Spleen (tissue), 11 donors: ENCODE results near the gene ADCK1. TPM values are rescaled to one million over a fixed set of nuclear protein-coding genes. Genes with fewer than 3 reads are reported as not detected.

Source experiments
- DNase-seq: peaks from one replicate; pipeline ENCODE4 v3.0.0-alpha.2; 2020
- H3K27ac ChIP-seq, 8 donors: fragments of 200-600 bp; sonication (generic) in 7 of 8; 1 replicate in 4 of 8; 2 replicates in 4 of 8; pipeline versions ENCODE4 v1.5.0 to v1.8.0; 2016 to 2021; ENCODE audit warnings: inconsistent platforms in 4 of 8, mild to moderate bottlenecking in 4 of 8, moderate library complexity in 1 of 8
- H3K27me3 ChIP-seq, 7 donors: fragments of 200-600 bp; sonication (generic) in 6 of 7; replicated peaks in 1 of 7; 1 replicate in 4 of 7; 2 replicates in 3 of 7; pipeline versions ENCODE4 v1.5.0 to v1.8.0; 2016 to 2021; ENCODE audit warnings: inconsistent platforms in 3 of 7, mild to moderate bottlenecking in 1 of 7
- H3K36me3 ChIP-seq, 6 donors: fragments of 200-600 bp; sonication (generic) in 5 of 6; 1 replicate in 4 of 6; 2 replicates in 2 of 6; pipeline versions ENCODE4 v1.5.0 to v1.8.0; 2016 to 2021; ENCODE audit warnings: inconsistent platforms in 2 of 6
- H3K4me1 ChIP-seq, 6 donors: fragments of 200-600 bp; sonication (generic) in 5 of 6; 1 replicate in 3 of 6; 2 replicates in 3 of 6; pipeline versions ENCODE4 v1.5.0 to v1.8.0; 2016 to 2021; ENCODE audit warnings: inconsistent platforms in 3 of 6
- H3K4me3 ChIP-seq, 8 donors: fragments of 200-600 bp; sonication (generic) in 7 of 8; 1 replicate in 4 of 8; 2 replicates in 4 of 8; pipeline versions ENCODE4 v1.5.0 to v1.8.0; 2016 to 2021; ENCODE audit warnings: inconsistent platforms in 4 of 8, mild to moderate bottlenecking in 4 of 8, moderate library complexity in 2 of 8
- H3K9me3 ChIP-seq, 8 donors: fragments of 200-600 bp; sonication (generic) in 7 of 8; 1 replicate in 4 of 8; 2 replicates in 4 of 8; pipeline versions ENCODE4 v1.5.0 to v1.8.0; 2016 to 2021; ENCODE audit warnings: inconsistent platforms in 4 of 8
- CTCF ChIP-seq, 11 experiments: fragments of 200-600 bp in 7 of 11; fragments of 450-650 bp in 4 of 11; sonication (generic) in 4 of 11; IDR thresholded peaks in 8 of 11; conservative IDR thresholded peaks in 3 of 11; 1 replicate in 7 of 11; 2 replicates in 4 of 11; pipeline versions ENCODE4 v1.4.0 to v1.8.0; 2016 to 2021; ENCODE audit warnings: antibody characterized with exemption in 11 of 11, inconsistent platforms in 4 of 11, mild to moderate bottlenecking in 1 of 11
- POLR2A ChIP-seq, 3 donors: fragments of 450-650 bp; IDR thresholded peaks; one replicate each; pipeline ENCODE4 v1.5.1; 2017; ENCODE audit warnings: antibody characterized with exemption in 3 of 3, mild to moderate bottlenecking in 1 of 3
- POLR2AphosphoS5 ChIP-seq, 3 donors: sonication (generic); formaldehyde crosslinking; IDR thresholded peaks; one replicate each; pipeline ENCODE4 v1.5.1; 2017; ENCODE audit warnings: antibody characterized with exemption in 3 of 3
- WGBS, 5 donors: extraction: QIAGEN DNeasy Blood & Tissue Kit in 3 of 5; methylation state at CpG; one replicate each; pipeline versions ENCODE4 v1.1.5 to v1.1.7; 2013 to 2018; 5-methylcytosine and 5-hydroxymethylcytosine counted together
- intact Hi-C: fragments of 100-400 bp; cut with DNase I; formaldehyde crosslinking; loops from one replicate; pipeline ENCODE4 v1.15.0; 2023; ENCODE audit warnings: low total_unique reads
- polyA plus RNA-seq, 3 donors: library from polyadenylated mRNA; stranded (reverse); fragments of 200-250 nt; gene quantifications; one replicate each; pipeline ENCODE4 v1.2.1, GENCODE V29; 2013
- total RNA-seq, 7 donors: library from RNA; depleted of rRNA in 3 of 7; stranded (reverse); fragments of >200 nt in 3 of 7; fragmentation: NEBNext Ultra II Directional in 4 of 7; extraction: Animal tissue kit (Norgen Biotek cat#: 25700) in 4 of 7; gene quantifications; one replicate each; pipeline versions ENCODE4 v1.1.0 to v1.2.1, GENCODE V29; 2016 to 2021
- donor health status: healthy with polysubstance abuse.
- donor health status: DM: no; HTN: no; CAD: no; lungs with moderate emphysema.
- donor health status: DM: no; HTN: no; CAD: no.
- donor health status: Bipolar disorder and iron deficiency.
- donor health status: healthy.
- donor health status: DM: no; HTN: no; CAD: no.
- donor health status: DM: yes; HTN: yes; CAD: no.

Gene ADCK1
- total and polyA plus RNA-seq, 10 donors, result 5.0 to 14.0 (median 9.0) TPM

- peaks cover 0 to 7% (median 3%) of the 10 kb centered on the region in 8 donors for H3K9me3 ChIP-seq
- no peak for DNase-seq
- H3K4me1 ChIP-seq, result no peaks in the 10 kb centered on the region
- no peak for TF ChIP-seq POLR2A (IDR thresholded peaks at IDR 0.05)
- no peak overlapping the region for H3K27ac ChIP-seq
- H3K36me3 ChIP-seq, result peaks cover 0 to 39% (median 0%) of the 10 kb centered on the region in 6 donors
- no peaks in the 10 kb centered on the region for H3K27me3 ChIP-seq
- 75 to 92% (median 84%) methylated on average over 3 of the region's 3 CpGs for WGBS, 5 donors
- no peak overlapping the region for H3K4me3 ChIP-seq
- intact Hi-C loops, result no loop called here
These were observed 110.0 kb downstream of the ADCK1 start for GRCh38 chr14:77909911-77910310.

- TF ChIP-seq POLR2AphosphoS5 (IDR thresholded peaks at IDR 0.05) (no peak), CTCF (IDR thresholded peaks at IDR 0.05 in 8 of 11, conservative IDR thresholded peaks at IDR 0.05 in 3 of 11) (no peak), POLR2A (IDR thresholded peaks at IDR 0.05) (no peak)
- intact Hi-C loops, result no loop called here
- Histone ChIP-seq H3K4me3 (no peak overlapping the region), H3K4me1 (no peaks in the 10 kb centered on the region), H3K9me3 (peaks cover 0 to 7% (median 3%) of the 10 kb centered on the region in 8 donors), H3K27ac (no peak overlapping the region), H3K27me3 (no peaks in the 10 kb centered on the region), H3K36me3 (peaks cover 0 to 37% (median 0%) of the 10 kb centered on the region in 6 donors)
- 87 to 93% (median 92%) methylated on average over 8 of the region's 8 CpGs for WGBS, 5 donors
- no peak for DNase-seq
These were observed 110.6 kb downstream of the ADCK1 start for GRCh38 chr14:77910506-77910905.

- peaks cover 0 to 4% (median 1%) of the 10 kb centered on the region in 8 donors for H3K9me3 ChIP-seq
- DNase-seq, result no peak
- H3K27me3 ChIP-seq, result no peaks in the 10 kb centered on the region
- 87 to 93% (median 93%) methylated on average over 2 of the region's 2 CpGs for WGBS, 5 donors
- H3K4me3 ChIP-seq, result no peak overlapping the region
- intact Hi-C loops, result no loop called here
- TF ChIP-seq CTCF (IDR thresholded peaks at IDR 0.05 in 8 of 11, conservative IDR thresholded peaks at IDR 0.05 in 3 of 11) (no peak), POLR2AphosphoS5 (IDR thresholded peaks at IDR 0.05) (no peak), POLR2A (IDR thresholded peaks at IDR 0.05) (no peak)
- H3K4me1 ChIP-seq, result no peaks in the 10 kb centered on the region
- H3K27ac ChIP-seq, result no peak overlapping the region
- H3K36me3 ChIP-seq, result peaks cover 0 to 34% (median 0%) of the 10 kb centered on the region in 6 donors
These were observed 111.4 kb downstream of the ADCK1 start for GRCh38 chr14:77911356-77911755.

- H3K36me3 ChIP-seq, result peaks cover 0 to 26% (median 0%) of the 10 kb centered on the region in 6 donors
- H3K4me1 ChIP-seq, result no peaks in the 10 kb centered on the region
- intact Hi-C loops, result no loop called here
- no peak overlapping the region for H3K4me3 ChIP-seq
- 77 to 89% (median 79%) methylated on average over 8 to 10 of the region's 10 CpGs for WGBS, 5 donors
- H3K27me3 ChIP-seq, result no peaks in the 10 kb centered on the region
- no peak for DNase-seq
- H3K9me3 ChIP-seq, result no peaks in the 10 kb centered on the region
- H3K27ac ChIP-seq, result no peak overlapping the region
- TF ChIP-seq POLR2AphosphoS5 (IDR thresholded peaks at IDR 0.05) (no peak), CTCF (IDR thresholded peaks at IDR 0.05 in 8 of 11, conservative IDR thresholded peaks at IDR 0.05 in 3 of 11) (no peak), POLR2A (IDR thresholded peaks at IDR 0.05) (no peak)
These were observed 113.0 kb downstream of the ADCK1 start for GRCh38 chr14:77912754-77913556.
